HL-60 (cell line): Measurements from ENCODE around the gene CYP4V2.

Source experiments
- DNase-seq, 2 experiments: peaks; one replicate each; pipeline ENCODE4 v3.0.0-alpha.2; 2010 to 2020; ENCODE audit warnings: low read depth in 1 of 2, low spot score in 1 of 2
- H3K27ac ChIP-seq: fragments of 250-450 bp; sonication (Bioruptor Pico); replicated peaks from 2 replicates; pipeline ENCODE4 v1.5.1; 2020; ENCODE audit warnings: mild to moderate bottlenecking, moderate library complexity
- H3K27me3 ChIP-seq: fragments of 250-450 bp; sonication (Bioruptor Pico); 2 replicates; pipeline ENCODE4 v1.5.1; 2021; ENCODE audit warnings: mild to moderate bottlenecking, moderate library complexity; ENCODE audit not compliant: insufficient read depth, poor library complexity, severe bottlenecking
- H3K4me3 ChIP-seq: replicated peaks from 2 replicates; pipeline ENCODE4 v1.5.1; 2011; ENCODE audit warnings: mild to moderate bottlenecking, control low read depth, low read length; ENCODE audit not compliant: insufficient read depth
- GABPA ChIP-seq: IDR thresholded peaks from 2 replicates; pipeline ENCODE4 v1.6.1; 2012; ENCODE audit warnings: low read depth
- POLR2AphosphoS5 ChIP-seq: IDR thresholded peaks from 2 replicates; pipeline ENCODE4 v1.6.1; 2012; ENCODE audit warnings: low read depth
- SPI1 ChIP-seq: IDR thresholded peaks from 2 replicates; pipeline ENCODE4 v1.6.1; 2012; ENCODE audit warnings: low read depth, mild to moderate bottlenecking, borderline replicate concordance
- TF ChIP-seq, protein P1 (sequence below): IDR thresholded peaks from one replicate; pipeline ENCODE4 v1.5.1; 2011; ENCODE audit warnings: low read length, control low read depth, inconsistent platforms; ENCODE audit not compliant: insufficient read depth
- TF ChIP-seq, protein P2 (sequence below): IDR thresholded peaks from 2 replicates; pipeline ENCODE4 v1.6.1; 2012; ENCODE audit warnings: low read depth; ENCODE audit not compliant: insufficient replicate concordance

Gene CYP4V2

DNA sequence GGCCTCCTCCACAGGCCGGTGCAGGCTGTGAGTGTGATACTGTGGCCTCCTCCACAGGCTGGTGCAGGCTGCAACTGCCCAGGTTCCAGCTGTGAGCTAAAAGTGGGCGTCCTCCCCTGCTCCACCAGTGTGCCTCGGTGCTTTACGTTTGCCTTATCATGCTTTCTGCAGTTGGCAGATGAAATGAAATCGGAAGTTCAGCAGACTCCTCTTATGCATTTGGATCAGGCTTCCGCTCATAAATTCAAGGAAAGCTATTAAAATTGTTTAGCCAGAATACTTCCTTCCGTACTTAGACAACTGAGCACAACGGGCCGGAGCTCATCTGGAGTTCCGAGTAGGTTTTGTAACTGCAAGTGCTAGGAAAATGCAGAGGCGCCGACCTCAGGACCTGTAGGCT lies 12.0 kb downstream of the CYP4V2 start:
- no peak for DNase-seq
- no peak overlapping the region for H3K27ac ChIP-seq
- TF ChIP-seq GABPA = no peak
- no peak for TF ChIP-seq POLR2AphosphoS5
- TF ChIP-seq, protein P1, sequence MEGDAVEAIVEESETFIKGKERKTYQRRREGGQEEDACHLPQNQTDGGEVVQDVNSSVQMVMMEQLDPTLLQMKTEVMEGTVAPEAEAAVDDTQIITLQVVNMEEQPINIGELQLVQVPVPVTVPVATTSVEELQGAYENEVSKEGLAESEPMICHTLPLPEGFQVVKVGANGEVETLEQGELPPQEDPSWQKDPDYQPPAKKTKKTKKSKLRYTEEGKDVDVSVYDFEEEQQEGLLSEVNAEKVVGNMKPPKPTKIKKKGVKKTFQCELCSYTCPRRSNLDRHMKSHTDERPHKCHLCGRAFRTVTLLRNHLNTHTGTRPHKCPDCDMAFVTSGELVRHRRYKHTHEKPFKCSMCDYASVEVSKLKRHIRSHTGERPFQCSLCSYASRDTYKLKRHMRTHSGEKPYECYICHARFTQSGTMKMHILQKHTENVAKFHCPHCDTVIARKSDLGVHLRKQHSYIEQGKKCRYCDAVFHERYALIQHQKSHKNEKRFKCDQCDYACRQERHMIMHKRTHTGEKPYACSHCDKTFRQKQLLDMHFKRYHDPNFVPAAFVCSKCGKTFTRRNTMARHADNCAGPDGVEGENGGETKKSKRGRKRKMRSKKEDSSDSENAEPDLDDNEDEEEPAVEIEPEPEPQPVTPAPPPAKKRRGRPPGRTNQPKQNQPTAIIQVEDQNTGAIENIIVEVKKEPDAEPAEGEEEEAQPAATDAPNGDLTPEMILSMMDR = no peak
- TF ChIP-seq SPI1 = no peak
- TF ChIP-seq, protein P2, sequence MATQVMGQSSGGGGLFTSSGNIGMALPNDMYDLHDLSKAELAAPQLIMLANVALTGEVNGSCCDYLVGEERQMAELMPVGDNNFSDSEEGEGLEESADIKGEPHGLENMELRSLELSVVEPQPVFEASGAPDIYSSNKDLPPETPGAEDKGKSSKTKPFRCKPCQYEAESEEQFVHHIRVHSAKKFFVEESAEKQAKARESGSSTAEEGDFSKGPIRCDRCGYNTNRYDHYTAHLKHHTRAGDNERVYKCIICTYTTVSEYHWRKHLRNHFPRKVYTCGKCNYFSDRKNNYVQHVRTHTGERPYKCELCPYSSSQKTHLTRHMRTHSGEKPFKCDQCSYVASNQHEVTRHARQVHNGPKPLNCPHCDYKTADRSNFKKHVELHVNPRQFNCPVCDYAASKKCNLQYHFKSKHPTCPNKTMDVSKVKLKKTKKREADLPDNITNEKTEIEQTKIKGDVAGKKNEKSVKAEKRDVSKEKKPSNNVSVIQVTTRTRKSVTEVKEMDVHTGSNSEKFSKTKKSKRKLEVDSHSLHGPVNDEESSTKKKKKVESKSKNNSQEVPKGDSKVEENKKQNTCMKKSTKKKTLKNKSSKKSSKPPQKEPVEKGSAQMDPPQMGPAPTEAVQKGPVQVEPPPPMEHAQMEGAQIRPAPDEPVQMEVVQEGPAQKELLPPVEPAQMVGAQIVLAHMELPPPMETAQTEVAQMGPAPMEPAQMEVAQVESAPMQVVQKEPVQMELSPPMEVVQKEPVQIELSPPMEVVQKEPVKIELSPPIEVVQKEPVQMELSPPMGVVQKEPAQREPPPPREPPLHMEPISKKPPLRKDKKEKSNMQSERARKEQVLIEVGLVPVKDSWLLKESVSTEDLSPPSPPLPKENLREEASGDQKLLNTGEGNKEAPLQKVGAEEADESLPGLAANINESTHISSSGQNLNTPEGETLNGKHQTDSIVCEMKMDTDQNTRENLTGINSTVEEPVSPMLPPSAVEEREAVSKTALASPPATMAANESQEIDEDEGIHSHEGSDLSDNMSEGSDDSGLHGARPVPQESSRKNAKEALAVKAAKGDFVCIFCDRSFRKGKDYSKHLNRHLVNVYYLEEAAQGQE = no peak
- H3K4me3 ChIP-seq = no peak overlapping the region
- no peaks in the 10 kb centered on the region for H3K27me3 ChIP-seq

DNA sequence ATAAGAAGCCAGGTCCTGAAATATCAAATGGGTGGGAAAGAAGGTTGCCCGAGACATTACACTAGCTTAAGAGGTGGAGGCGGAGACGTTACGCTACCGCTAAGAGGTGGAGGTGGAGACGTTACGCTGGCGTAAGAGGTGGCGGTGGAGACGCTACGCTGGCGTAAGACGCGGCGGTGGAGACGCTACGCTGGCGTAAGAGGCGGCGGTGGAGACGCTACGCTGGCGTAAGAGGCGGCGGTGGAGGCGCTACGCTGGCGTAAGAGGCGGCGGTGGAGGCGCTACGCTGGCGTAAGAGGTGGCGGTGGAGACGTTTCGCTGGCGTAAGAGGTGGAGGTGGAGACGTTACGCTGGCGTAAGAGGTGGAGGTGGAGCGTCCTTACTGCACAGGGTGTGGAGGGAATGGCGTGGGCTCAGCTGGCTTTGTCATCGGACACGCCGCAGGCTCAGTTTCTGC lies 12.8 kb downstream of the CYP4V2 start:
- DNase-seq = no peak
- Histone ChIP-seq H3K4me3 (no peak overlapping the region), H3K27ac (no peak overlapping the region), H3K27me3 (no peaks in the 10 kb centered on the region)
- TF ChIP-seq, protein P2 = no peak
- no peak for TF ChIP-seq POLR2AphosphoS5
- TF ChIP-seq SPI1 = no peak
- TF ChIP-seq GABPA = no peak
- TF ChIP-seq, protein P1 = no peak

DNA sequence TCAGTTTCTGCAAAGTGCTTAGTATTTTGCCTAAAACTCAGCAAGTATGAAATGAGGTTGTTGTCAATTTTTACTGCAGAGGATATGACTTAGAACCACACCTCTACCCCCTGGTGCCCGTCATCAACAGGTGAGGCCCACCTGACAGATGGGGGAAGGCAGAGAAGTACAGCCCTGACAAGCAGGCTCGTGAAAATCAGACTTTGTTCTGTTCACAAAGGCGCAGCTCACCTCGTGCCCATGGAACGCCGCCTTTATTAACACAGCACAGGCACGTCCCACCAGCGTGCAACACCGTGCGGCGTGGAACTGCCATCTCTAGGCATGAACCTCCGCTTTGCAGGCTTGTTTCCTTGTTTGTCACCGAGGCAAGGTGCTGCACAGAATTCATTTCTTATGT lies 13.3 kb downstream of the CYP4V2 start:
- Histone ChIP-seq H3K27ac (no peak overlapping the region), H3K27me3 (no peaks in the 10 kb centered on the region), H3K4me3 (no peak overlapping the region)
- TF ChIP-seq POLR2AphosphoS5 (no peak), GABPA (no peak), SPI1 (no peak)
- TF ChIP-seq, protein P2 = no peak
- TF ChIP-seq, protein P1 = no peak
- no peak for DNase-seq
